Esophagus squamous epithelium (tissue), 4 donors: ENCODE results near the gene SANBR.

ENCODE experiments used
- CTCF ChIP-seq, 6 experiments: fragments of 450-650 bp in 4 of 6; fragments of 200-600 bp in 2 of 6; sonication (generic) in 2 of 6; IDR thresholded peaks; one replicate each; pipeline ENCODE4 v1.5.1; 2016 to 2019; ENCODE audit warnings: antibody characterized with exemption in 6 of 6, mild to moderate bottlenecking in 4 of 6, moderate library complexity in 4 of 6
- POLR2A ChIP-seq, 4 donors: fragments of 450-650 bp; IDR thresholded peaks; one replicate each; pipeline ENCODE4 v1.6.1; 2017; ENCODE audit warnings: antibody characterized with exemption in 4 of 4, mild to moderate bottlenecking in 4 of 4, moderate library complexity in 3 of 4

GRCh38 chr2:61114147-61114546 is 48.5 kb downstream of the SANBR start:
- TF ChIP-seq CTCF (IDR thresholded peaks at IDR 0.05) (no peak), POLR2A (IDR thresholded peaks at IDR 0.05) (no peak)
